Loucy (cell line): Measurements from ENCODE around the gene AGAP1.

Source experiments
- EZH2phosphoT487 ChIP-seq: fragments of 200-600 bp; IDR thresholded peaks from 2 replicates; pipeline ENCODE4 v1.6.1; 2018; ENCODE audit warnings: antibody characterized with exemption, mild to moderate bottlenecking, moderate library complexity, borderline replicate concordance
- TF ChIP-seq, protein P1 (sequence below): fragments of 200-600 bp; sonication (generic); conservative IDR thresholded peaks from 2 replicates; pipeline ENCODE4 v1.5.1; 2014; ENCODE audit warnings: mild to moderate bottlenecking, antibody characterized with exemption, low read length

GRCh38 chr2:235506291-235506996, 12.6 kb downstream of the AGAP1 start:
- TF ChIP-seq, protein P1, sequence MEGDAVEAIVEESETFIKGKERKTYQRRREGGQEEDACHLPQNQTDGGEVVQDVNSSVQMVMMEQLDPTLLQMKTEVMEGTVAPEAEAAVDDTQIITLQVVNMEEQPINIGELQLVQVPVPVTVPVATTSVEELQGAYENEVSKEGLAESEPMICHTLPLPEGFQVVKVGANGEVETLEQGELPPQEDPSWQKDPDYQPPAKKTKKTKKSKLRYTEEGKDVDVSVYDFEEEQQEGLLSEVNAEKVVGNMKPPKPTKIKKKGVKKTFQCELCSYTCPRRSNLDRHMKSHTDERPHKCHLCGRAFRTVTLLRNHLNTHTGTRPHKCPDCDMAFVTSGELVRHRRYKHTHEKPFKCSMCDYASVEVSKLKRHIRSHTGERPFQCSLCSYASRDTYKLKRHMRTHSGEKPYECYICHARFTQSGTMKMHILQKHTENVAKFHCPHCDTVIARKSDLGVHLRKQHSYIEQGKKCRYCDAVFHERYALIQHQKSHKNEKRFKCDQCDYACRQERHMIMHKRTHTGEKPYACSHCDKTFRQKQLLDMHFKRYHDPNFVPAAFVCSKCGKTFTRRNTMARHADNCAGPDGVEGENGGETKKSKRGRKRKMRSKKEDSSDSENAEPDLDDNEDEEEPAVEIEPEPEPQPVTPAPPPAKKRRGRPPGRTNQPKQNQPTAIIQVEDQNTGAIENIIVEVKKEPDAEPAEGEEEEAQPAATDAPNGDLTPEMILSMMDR, result no peak
- no peak for TF ChIP-seq EZH2phosphoT487
